Hepatocyte (in vitro differentiated cells): ENCODE results near the gene NOSTRIN.

Experiments used
- CTCF ChIP-seq: fragments of 200-600 bp; sonication (generic); IDR thresholded peaks from 2 replicates; pipeline ENCODE4 v1.5.1; 2016; ENCODE audit warnings: antibody characterized with exemption, mild to moderate bottlenecking; ENCODE audit not compliant: poor library complexity
- EZH2 ChIP-seq: fragments of 200-600 bp; sonication (generic); IDR thresholded peaks from 2 replicates; pipeline ENCODE4 v1.6.1; 2016; ENCODE audit warnings: antibody characterized with exemption, mild to moderate bottlenecking, borderline replicate concordance
- EZH2phosphoT487 ChIP-seq: fragments of 200-600 bp; sonication (generic); IDR thresholded peaks from one replicate; pipeline ENCODE4 v1.6.1; 2018; ENCODE audit warnings: antibody characterized with exemption, mild to moderate bottlenecking, low read depth, moderate library complexity; ENCODE audit not compliant: unreplicated experiment, severe bottlenecking

GRCh38 chr2:168805615-168806014 is 3.2 kb downstream of the NOSTRIN start:
- no peak for TF ChIP-seq CTCF
- TF ChIP-seq EZH2: no peak
- TF ChIP-seq EZH2phosphoT487: no peak
